ENCODE data around the gene CYB5RL. TPM values are rescaled to one million over a fixed set of nuclear protein-coding genes. Genes with fewer than 3 reads are reported as not detected.

CYB5RL gene
- total RNA-seq, 4 donors from 2014 or later: 1.9 to 5.1 (median 3.6) TPM

DNA sequence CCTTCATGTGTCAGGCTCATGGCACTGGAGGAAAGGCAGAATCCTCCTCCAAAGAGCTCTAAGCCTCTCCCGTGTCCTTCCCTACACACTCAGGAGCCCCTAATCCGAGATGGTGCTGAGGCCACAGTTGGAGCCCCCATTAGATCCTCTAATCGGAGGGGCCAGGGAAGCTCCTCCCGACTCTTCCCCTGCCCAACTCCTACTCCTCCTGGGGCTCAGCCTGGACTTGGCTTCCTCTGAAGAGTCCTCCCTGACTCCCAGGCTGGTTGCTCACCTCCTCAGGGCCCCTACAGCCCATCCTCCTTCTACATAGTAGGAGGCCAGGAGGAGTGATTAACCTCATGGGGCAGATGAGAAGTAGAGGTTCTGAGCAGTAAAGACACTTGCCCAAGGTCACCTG, 25.7 kb downstream of the CYB5RL start:
- in situ Hi-C loops (cut with MboI; ENCODE audit: low pct_ligation_motif_present in 1 of 4, low pct_unique_long_range_greater_than_20kb in 1 of 4, low sequenced_read_pairs in 3 of 4): no loop called here
- 90% methylated on average over 4 of the region's 4 CpGs; no CpG with 5 or more reads in 1 of the 2 donors for WGBS, 2 donors (ENCODE audit: low coverage in 1 of 2)
- TF ChIP-seq POLR2A (IDR thresholded peaks at IDR 0.05) (no peak), EP300 (IDR thresholded peaks at IDR 0.05; ENCODE audit: low read depth) (no peak), POLR2AphosphoS5 (IDR thresholded peaks at IDR 0.05) (no peak)
- TF ChIP-seq, protein P1, sequence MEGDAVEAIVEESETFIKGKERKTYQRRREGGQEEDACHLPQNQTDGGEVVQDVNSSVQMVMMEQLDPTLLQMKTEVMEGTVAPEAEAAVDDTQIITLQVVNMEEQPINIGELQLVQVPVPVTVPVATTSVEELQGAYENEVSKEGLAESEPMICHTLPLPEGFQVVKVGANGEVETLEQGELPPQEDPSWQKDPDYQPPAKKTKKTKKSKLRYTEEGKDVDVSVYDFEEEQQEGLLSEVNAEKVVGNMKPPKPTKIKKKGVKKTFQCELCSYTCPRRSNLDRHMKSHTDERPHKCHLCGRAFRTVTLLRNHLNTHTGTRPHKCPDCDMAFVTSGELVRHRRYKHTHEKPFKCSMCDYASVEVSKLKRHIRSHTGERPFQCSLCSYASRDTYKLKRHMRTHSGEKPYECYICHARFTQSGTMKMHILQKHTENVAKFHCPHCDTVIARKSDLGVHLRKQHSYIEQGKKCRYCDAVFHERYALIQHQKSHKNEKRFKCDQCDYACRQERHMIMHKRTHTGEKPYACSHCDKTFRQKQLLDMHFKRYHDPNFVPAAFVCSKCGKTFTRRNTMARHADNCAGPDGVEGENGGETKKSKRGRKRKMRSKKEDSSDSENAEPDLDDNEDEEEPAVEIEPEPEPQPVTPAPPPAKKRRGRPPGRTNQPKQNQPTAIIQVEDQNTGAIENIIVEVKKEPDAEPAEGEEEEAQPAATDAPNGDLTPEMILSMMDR (IDR thresholded peaks at IDR 0.05): no peak

DNA sequence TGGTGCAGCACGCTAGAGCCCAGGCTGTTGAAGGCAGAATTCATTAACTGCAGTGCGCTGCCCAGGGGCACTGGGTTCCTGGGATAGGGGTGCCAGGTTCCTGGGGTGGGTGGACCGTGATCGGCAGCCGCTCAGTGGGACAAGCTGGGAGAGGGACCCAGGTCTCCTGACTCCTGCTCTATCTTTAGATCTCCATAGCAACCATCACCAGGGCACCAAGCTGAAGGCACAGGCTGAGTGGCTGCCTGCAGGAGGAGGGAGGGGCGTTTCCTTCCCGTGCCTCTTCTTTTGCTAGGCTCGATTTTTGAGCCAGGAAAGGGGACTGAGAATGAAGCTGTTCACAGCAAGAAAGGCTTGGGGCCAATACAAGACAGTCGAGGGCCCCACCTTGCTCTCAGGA, 26.1 kb downstream of the CYB5RL start:
- Histone ChIP-seq H3K4me1 (no peaks in the 10 kb centered on the region), H3K36me3 (no peaks in the 10 kb centered on the region), H3K4me3 (no peak overlapping the region), H3K27ac (no peak overlapping the region), H3K9me3 (no peaks in the 10 kb centered on the region), H3K27me3 (no peaks in the 10 kb centered on the region)
- intact Hi-C loops (cut with DNase I; ENCODE audit: low total_unique reads) (no loop called here), in situ Hi-C loops (cut with MboI; ENCODE audit: low pct_ligation_motif_present in 1 of 4, low pct_unique_long_range_greater_than_20kb in 1 of 4, low sequenced_read_pairs in 3 of 4) (no loop called here)
- TF ChIP-seq, protein P1 (IDR thresholded peaks at IDR 0.05): no peak
- TF ChIP-seq EP300 (IDR thresholded peaks at IDR 0.05; ENCODE audit: low read depth): no peak
- TF ChIP-seq POLR2A (IDR thresholded peaks at IDR 0.05): no peak
- no peak for TF ChIP-seq POLR2AphosphoS5 (IDR thresholded peaks at IDR 0.05)
- WGBS, 2 donors (ENCODE audit: low coverage in 1 of 2): 81% methylated on average over 9 of the region's 9 CpGs; no CpG with 5 or more reads in 1 of the 2 donors
- DNase-seq: no peak

More for the DNA sequence above, 25.7 kb downstream of the CYB5RL start:
- no peaks in the 10 kb centered on the region for H3K27me3 ChIP-seq
- no peak overlapping the region for H3K4me3 ChIP-seq
- H3K9me3 ChIP-seq: no peaks in the 10 kb centered on the region
- intact Hi-C loops (cut with DNase I; ENCODE audit: low total_unique reads): no loop called here
- H3K36me3 ChIP-seq: no peaks in the 10 kb centered on the region
- no peak overlapping the region for H3K27ac ChIP-seq
- DNase-seq: no peak
- H3K4me1 ChIP-seq: no peaks in the 10 kb centered on the region

DNA sequence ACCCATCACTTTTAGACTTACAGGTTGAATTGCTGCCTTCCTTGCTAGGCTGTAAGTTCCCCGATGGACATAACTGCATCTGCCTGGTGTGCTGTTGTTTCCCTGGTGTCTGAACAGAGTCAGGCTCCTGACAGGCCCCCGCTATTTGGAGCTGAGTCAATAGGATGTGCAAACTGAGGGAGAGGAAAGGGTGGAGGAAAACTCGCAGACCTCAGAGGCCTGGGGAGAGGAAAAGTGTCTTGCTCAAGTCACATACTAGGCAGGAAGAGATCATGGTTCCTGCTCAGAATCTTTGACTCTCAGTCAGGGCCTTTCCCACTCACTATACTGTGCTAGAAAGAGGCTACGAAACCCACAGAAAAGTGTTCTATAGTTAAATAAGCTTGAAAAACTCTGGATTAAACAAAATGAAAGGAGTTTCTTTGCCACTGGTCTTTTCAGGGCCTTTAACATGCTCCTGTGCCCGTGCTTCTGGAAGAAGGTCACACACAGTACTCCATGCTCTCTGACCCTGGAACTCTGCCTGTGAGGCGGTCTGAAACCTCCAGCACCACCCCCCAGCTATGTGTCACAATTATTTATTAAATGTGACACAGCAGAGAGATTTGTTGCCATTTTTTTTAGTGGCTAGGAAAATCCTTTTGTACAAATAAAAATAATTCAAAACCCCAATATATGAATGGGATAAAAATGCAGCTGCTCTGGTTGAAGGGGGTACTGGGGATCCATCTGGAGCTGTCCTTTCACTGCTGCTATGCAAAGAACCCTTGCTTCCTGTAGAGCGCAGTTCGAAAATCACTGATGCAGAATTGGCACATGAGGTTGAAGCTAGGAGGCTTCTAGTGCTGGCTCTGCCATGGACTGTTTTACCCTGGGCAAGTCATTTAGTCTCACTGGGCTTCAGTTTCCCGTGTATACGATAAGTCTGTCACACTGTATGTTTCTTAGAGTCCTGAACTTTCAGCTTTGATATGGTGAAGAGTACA, 26.9 kb downstream of the CYB5RL start:
- Histone ChIP-seq H3K9me3 (no peaks in the 10 kb centered on the region), H3K27ac (no peak overlapping the region), H3K4me3 (no peak overlapping the region), H3K36me3 (no peaks in the 10 kb centered on the region), H3K4me1 (no peaks in the 10 kb centered on the region), H3K27me3 (no peaks in the 10 kb centered on the region)
- WGBS, 2 donors (ENCODE audit: low coverage in 1 of 2): 82 to 83% methylated on average over 7 to 10 of the region's 10 CpGs
- TF ChIP-seq POLR2A (IDR thresholded peaks at IDR 0.05): no peak
- no peak for TF ChIP-seq EP300 (IDR thresholded peaks at IDR 0.05; ENCODE audit: low read depth)
- TF ChIP-seq, protein P1 (IDR thresholded peaks at IDR 0.05): no peak
- TF ChIP-seq POLR2AphosphoS5 (IDR thresholded peaks at IDR 0.05): no peak
- DNase-seq: no peak
- intact Hi-C loops (cut with DNase I; ENCODE audit: low total_unique reads) (no loop called here), in situ Hi-C loops (cut with MboI; ENCODE audit: low pct_ligation_motif_present in 1 of 4, low pct_unique_long_range_greater_than_20kb in 1 of 4, low sequenced_read_pairs in 3 of 4) (no loop called here)

DNA sequence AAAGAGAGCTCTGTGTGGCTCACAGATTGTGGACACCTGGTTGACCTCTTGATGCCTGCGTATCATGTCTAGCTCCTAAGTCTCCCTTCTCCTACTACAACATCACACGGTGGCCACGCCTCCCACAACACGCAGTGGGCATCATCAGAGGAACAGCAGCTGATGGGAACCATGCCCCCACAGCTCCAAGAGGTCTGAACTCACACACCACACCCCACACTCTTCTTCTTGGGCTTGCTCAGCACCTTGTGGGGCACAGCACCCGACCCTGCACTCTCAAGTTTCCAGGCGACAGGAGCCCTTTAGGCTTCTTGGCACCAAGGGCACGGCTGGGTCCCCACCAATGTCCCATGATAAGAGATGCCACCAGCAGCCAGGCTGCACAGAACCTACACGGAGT, 28.2 kb downstream of the CYB5RL start:
- H3K4me1 ChIP-seq: no peaks in the 10 kb centered on the region
- H3K36me3 ChIP-seq: no peaks in the 10 kb centered on the region
- no peaks in the 10 kb centered on the region for H3K9me3 ChIP-seq
- in situ Hi-C loops (cut with MboI; ENCODE audit: low pct_ligation_motif_present in 1 of 4, low pct_unique_long_range_greater_than_20kb in 1 of 4, low sequenced_read_pairs in 3 of 4) (no loop called here), intact Hi-C loops (cut with DNase I; ENCODE audit: low total_unique reads) (no loop called here)
- no peaks in the 10 kb centered on the region for H3K27me3 ChIP-seq
- H3K27ac ChIP-seq: no peak overlapping the region
- no peak for TF ChIP-seq POLR2AphosphoS5 (IDR thresholded peaks at IDR 0.05)
- no peak for TF ChIP-seq POLR2A (IDR thresholded peaks at IDR 0.05)
- TF ChIP-seq EP300 (IDR thresholded peaks at IDR 0.05; ENCODE audit: low read depth): no peak
- WGBS, 2 donors (ENCODE audit: low coverage in 1 of 2): 95% methylated on average over 8 of the region's 8 CpGs; no CpG with 5 or more reads in 1 of the 2 donors
- no peak overlapping the region for H3K4me3 ChIP-seq
- DNase-seq: no peak

Data from transverse colon (tissue), 4 donors.